OCI-LY7 (cell line): ENCODE results near the gene CFAP92. TPM values are rescaled to one million over a fixed set of nuclear protein-coding genes. Genes with fewer than 3 reads are reported as not detected.

Experiments used
- BruUV-seq: library from RNA; stranded (reverse); fragments of 400-500 nt; replicated peaks from 2 replicates; lab custom pipeline; 2021; lab: Mats Ljungman, UMichigan
- CTCF ChIA-PET: fragments of 300-600 bp; sonication (Branson Sonifier 250); formaldehyde crosslinking; loops from one replicate; lab custom pipeline; 2022; ENCODE audit warnings: antibody characterized with exemption; ENCODE audit not compliant: unreplicated experiment; lab: Charles Lee
- POLR2A ChIA-PET: fragments of 300-600 bp; sonication (Branson Sonifier 250); formaldehyde crosslinking; loops from one replicate; lab custom pipeline; 2022; ENCODE audit warnings: antibody characterized with exemption; lab: Charles Lee
- DNase-seq: peaks from one replicate; pipeline ENCODE4 v3.0.0-alpha.2; 2015; ENCODE audit warnings: low spot score
- H2AFZ ChIP-seq: fragments of 200-600 bp; sonication (generic), shearing (Covaris generic); 2 replicates; pipeline ENCODE4 v1.6.1; 2014; ENCODE audit warnings: mild to moderate bottlenecking, antibody characterized with exemption, low read length, moderate library complexity
- H3K27ac ChIP-seq: fragments of 200-600 bp; sonication (generic); 2 replicates; pipeline ENCODE4 v1.5.1; 2014; ENCODE audit warnings: mixed run types, low read depth, mild to moderate bottlenecking, moderate library complexity, low read length, inconsistent platforms; ENCODE audit not compliant: poor library complexity, severe bottlenecking
- H3K36me3 ChIP-seq: fragments of 200-600 bp; sonication (generic); 2 replicates; pipeline ENCODE4 v1.6.1; 2014; ENCODE audit warnings: mild to moderate bottlenecking, antibody characterized with exemption, low read length, moderate library complexity, mixed read lengths; ENCODE audit not compliant: insufficient read depth
- H3K4me1 ChIP-seq: fragments of 200-600 bp; sonication (generic); 2 replicates; pipeline ENCODE4 v1.5.1; 2014; ENCODE audit warnings: mild to moderate bottlenecking, low read length; ENCODE audit not compliant: insufficient read depth, poor library complexity, severe bottlenecking
- H3K4me2 ChIP-seq: fragments of 200-600 bp; sonication (generic); 2 replicates; pipeline ENCODE4 v1.6.1; 2014; ENCODE audit warnings: mild to moderate bottlenecking, low read length
- H3K4me3 ChIP-seq: fragments of 200-600 bp; sonication (generic); 2 replicates; pipeline ENCODE4 v1.5.1; 2014; ENCODE audit warnings: mild to moderate bottlenecking, low read depth, low read length; ENCODE audit not compliant: poor library complexity, severe bottlenecking
- H3K79me2 ChIP-seq: fragments of 200-600 bp; sonication (generic); 2 replicates; pipeline ENCODE4 v1.6.1; 2016; ENCODE audit warnings: low read depth, mild to moderate bottlenecking, low read length, moderate library complexity, mixed read lengths; ENCODE audit not compliant: insufficient read depth
- H3K9me2 ChIP-seq: fragments of 200-600 bp; sonication (generic); 2 replicates; pipeline ENCODE4 v1.6.1; 2016; ENCODE audit warnings: mild to moderate bottlenecking, low read length, mixed read lengths; ENCODE audit not compliant: insufficient read depth
- H3K9me3 ChIP-seq: fragments of 200-600 bp; sonication (generic); 2 replicates; pipeline ENCODE4 v1.6.1; 2014; ENCODE audit warnings: mild to moderate bottlenecking, mixed run types, low read length, mixed read lengths
- H4K20me1 ChIP-seq: fragments of 200-600 bp; sonication (generic); 2 replicates; pipeline ENCODE4 v1.6.1; 2014; ENCODE audit warnings: mild to moderate bottlenecking, antibody characterized with exemption, low read length, moderate library complexity, mixed read lengths; ENCODE audit not compliant: insufficient read depth
- CTCF ChIP-seq: fragments of 200-600 bp; sonication (generic); conservative IDR thresholded peaks from 2 replicates; pipeline ENCODE4 v1.5.1; 2014; ENCODE audit warnings: mild to moderate bottlenecking, antibody characterized with exemption, low read length, moderate library complexity, mixed read lengths
- EZH2phosphoT487 ChIP-seq: fragments of 200-600 bp; sonication (generic); IDR thresholded peaks from 2 replicates; pipeline ENCODE4 v1.6.1; 2018; ENCODE audit warnings: low read depth, borderline replicate concordance, mild to moderate bottlenecking, mixed run types, antibody characterized with exemption, low read length, moderate library complexity, mixed read lengths
- intact Hi-C: fragments of 100-400 bp; cut with micrococcal nuclease; formaldehyde crosslinking; loops from one replicate; pipeline ENCODE4 v1.10.0; 2022; ENCODE audit not compliant: unreplicated experiment
- total RNA-seq, 2 experiments: library from RNA; depleted of rRNA in 1 of 2; stranded (reverse); fragments of >200 nt in 1 of 2; shearing (Covaris generic) in 1 of 2; gene quantifications; 2 replicates each; pipeline ENCODE4 v1.2.3, GENCODE V29; 2014 to 2022

Gene CFAP92
- total RNA-seq, 2 experiments from 2014 or later: 0.08 to 0.66 TPM

- H3K36me3 ChIP-seq: peaks cover 84% of the 10 kb centered on the region
- no peak overlapping the region for H3K27ac ChIP-seq
- H3K79me2 ChIP-seq: no peaks in the 10 kb centered on the region
- no peaks in the 10 kb centered on the region for H3K4me1 ChIP-seq
- no peak overlapping the region for H2AFZ ChIP-seq
- no peaks in the 10 kb centered on the region for H3K9me2 ChIP-seq
- TF ChIP-seq EZH2phosphoT487: no peak
- TF ChIP-seq CTCF: 0 out of 2 replicates have a peak, but pooled peaks have one; percentile 33
- BruUV-seq: no TSS peak
- DNase-seq: no peak
- ChIA-PET POLR2A (interaction anchor here (0.7 kb wide), 1 partner anchor 329 kb away, joined by 3 read pairs; no protein-coding TSS in a partner anchor), CTCF (no interaction called here)
- no peak overlapping the region for H3K4me3 ChIP-seq
- H4K20me1 ChIP-seq: no peaks in the 10 kb centered on the region
- H3K9me3 ChIP-seq: peaks cover 5% of the 10 kb centered on the region; the same call in 1 of the 2 replicates
- intact Hi-C loops: no loop called here
- no peak overlapping the region for H3K4me2 ChIP-seq
Measured at GRCh38 chr3:128917291-128917690, 76.6 kb downstream of the CFAP92 start.

- no peak for DNase-seq
- Histone ChIP-seq H3K9me3 (no peaks in the 10 kb centered on the region), H3K4me3 (no peak overlapping the region), H3K27ac (no peak overlapping the region), H3K36me3 (peaks cover 96% of the 10 kb centered on the region), H4K20me1 (no peaks in the 10 kb centered on the region), H3K79me2 (no peaks in the 10 kb centered on the region), H3K4me1 (no peaks in the 10 kb centered on the region), H3K4me2 (no peak overlapping the region), H3K9me2 (no peaks in the 10 kb centered on the region), H2AFZ (no peak overlapping the region)
- BruUV-seq: no TSS peak
- ChIA-PET POLR2A (interaction anchor here (0.5 to 0.6 kb wide), 2 partner anchors 14 to 356 kb away, joined by 3 to 5 read pairs; no protein-coding TSS in a partner anchor), CTCF (no interaction called here)
- TF ChIP-seq EZH2phosphoT487 (no peak), CTCF (no peak)
- intact Hi-C loops: no loop called here
Measured at GRCh38 chr3:128914966-128915645, 78.8 kb downstream of the CFAP92 start.

- no peaks in the 10 kb centered on the region for H3K9me2 ChIP-seq
- DNase-seq: no peak
- H3K4me3 ChIP-seq: no peak overlapping the region
- intact Hi-C loops: no loop called here
- TF ChIP-seq EZH2phosphoT487 (no peak), CTCF (no peak)
- H3K36me3 ChIP-seq: peaks cover 96% of the 10 kb centered on the region
- ChIA-PET POLR2A (no interaction called here), CTCF (no interaction called here)
- H4K20me1 ChIP-seq: no peaks in the 10 kb centered on the region
- no peak overlapping the region for H3K27ac ChIP-seq
- no peaks in the 10 kb centered on the region for H3K79me2 ChIP-seq
- H3K4me1 ChIP-seq: no peaks in the 10 kb centered on the region
- no peaks in the 10 kb centered on the region for H3K9me3 ChIP-seq
- no TSS peak for BruUV-seq
- H2AFZ ChIP-seq: no peak overlapping the region
- no peak overlapping the region for H3K4me2 ChIP-seq
Measured at GRCh38 chr3:128911911-128912310, 82.0 kb downstream of the CFAP92 start.
